GM19043 (cell line): ENCODE results near the gene AQP12B.
"Not testable (repeated sequence)": the region's sequence is repeated elsewhere in the genome, so short reads cannot be mapped to it uniquely, and the experiment has no call there.

Experiments used
- ATAC-seq: cut with Tn5 transposase; IDR thresholded peaks from one replicate; pipeline ENCODE4 v1.9.1; 2021; ENCODE audit warnings: low read depth; ENCODE audit not compliant: unreplicated experiment

AQP12B gene

GRCh38 chr2:240682431-240683224 is at the start of gene AQP12B:
TSS of gene AQP12B (minus strand) at chr2:240682885. CDS start at chr2:240682837, 48 bp downstream.
- not testable (repeated sequence) for ATAC-seq

DNA sequence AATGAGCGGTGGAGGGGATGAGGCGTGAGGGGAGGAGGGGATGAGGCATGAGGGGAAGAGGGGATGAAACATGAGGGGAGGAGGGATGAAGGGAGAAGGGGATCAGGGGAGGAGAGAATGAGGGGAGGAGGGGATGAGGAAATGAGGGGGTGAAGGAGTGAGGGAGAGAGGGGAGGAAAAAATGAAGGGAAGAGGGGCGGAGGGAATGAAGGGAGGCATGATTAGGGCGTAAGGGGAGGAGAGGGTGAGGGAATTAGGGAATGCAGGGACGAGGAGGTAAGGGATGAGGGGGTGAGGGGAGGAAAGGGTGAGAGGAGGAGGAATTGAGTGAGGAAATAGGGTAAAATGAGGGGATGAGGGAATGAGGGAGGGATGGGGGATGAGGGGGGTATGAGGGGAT is 49.5 kb upstream of the AQP12B start:
- ATAC-seq = no peak

- no peak for ATAC-seq
These were observed 48.5 kb upstream of the AQP12B start for GRCh38 chr2:240731178-240731545.

- ATAC-seq = no peak
These were observed 48.0 kb upstream of the AQP12B start for GRCh38 chr2:240730501-240731177.

GRCh38 chr2:240728827-240729226 is 46.1 kb upstream of the AQP12B start:
- ATAC-seq = no peak

DNA sequence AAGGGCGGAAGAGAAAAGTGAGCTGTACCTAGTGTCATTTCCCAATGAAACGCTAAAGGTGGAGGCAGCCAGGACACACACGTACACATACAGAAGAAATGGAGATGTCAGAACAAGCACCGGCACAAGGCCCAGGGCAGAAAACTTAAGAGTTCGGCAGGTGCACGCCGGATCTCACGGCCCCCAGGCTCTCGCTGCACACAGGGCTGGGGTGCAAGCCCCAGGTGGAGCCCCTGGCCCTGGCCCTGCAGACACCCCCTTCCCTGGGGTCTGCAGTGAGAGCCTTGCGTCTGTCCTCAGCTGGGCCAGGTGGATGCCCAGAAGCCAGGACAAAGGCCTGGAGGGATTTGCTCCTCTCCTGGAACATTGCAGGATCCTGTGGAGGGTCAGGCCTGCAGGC is 45.7 kb upstream of the AQP12B start:
- ATAC-seq = no peak

GRCh38 chr2:240727913-240728312 is 45.2 kb upstream of the AQP12B start:
- ATAC-seq = no peak

DNA sequence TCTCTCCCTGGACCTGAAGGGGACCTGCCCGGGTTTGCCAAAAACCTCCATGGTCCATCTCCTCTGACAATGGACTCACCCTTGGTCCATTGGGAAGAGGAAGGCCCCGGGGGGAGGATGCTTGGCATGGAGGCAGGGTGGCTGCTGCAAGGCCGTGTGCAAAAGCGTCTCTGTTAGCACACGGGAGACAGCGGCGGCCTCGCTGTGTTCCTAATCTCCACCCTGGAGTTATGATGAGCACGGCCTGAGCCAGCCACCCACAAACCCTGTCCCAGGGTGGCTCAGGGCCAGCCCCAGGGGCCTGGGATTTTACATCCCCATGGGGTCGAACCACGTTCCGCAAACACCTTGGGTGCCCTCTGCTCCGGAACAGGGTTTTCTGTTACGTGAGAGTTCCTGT is 44.8 kb upstream of the AQP12B start:
- no peak for ATAC-seq

- ATAC-seq = no peak
These were observed 44.2 kb upstream of the AQP12B start for GRCh38 chr2:240726876-240727275.

DNA sequence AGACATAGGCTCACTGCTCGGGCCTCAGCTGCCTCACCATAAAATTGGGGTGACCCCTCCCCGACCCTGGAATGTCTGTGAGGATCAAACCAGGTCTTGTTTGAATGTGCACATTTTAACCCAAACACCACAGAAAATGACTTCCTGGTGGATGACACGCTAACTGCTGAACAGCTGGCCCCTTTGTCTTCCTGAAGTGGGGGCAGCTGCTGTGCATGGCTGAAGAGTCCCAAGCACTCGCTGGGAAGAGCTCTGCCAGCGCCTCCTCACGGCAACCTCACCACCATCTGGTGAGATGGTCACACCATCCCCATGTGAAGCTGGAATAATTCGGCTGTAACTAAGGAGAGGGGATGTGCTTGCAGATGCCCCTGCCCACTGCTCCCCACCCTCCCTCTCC is 43.0 kb upstream of the AQP12B start:
- ATAC-seq = no peak

DNA sequence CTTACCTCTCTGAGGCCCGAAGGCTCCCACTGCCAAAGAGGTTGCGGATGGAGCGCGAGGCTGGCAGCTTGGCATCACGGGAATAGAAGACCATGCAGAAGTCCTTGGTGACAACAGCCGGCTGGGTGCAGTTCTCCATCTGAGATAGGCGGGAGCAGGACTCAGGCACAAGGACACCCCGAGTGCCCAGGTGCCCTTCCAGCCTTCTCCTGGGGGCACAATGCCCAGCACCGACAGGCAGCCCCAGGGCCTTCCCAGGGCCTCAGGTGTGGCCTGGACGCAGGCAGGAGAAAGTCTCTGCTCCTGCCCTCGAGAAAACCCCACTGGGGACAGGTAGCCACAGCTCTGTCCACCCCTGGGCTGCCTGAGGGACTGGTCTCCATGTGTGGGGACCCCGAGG is 42.6 kb upstream of the AQP12B start:
- ATAC-seq = no peak

GRCh38 chr2:240724431-240724830 is 41.7 kb upstream of the AQP12B start:
- no peak for ATAC-seq

- no peak for ATAC-seq
These were observed 41.2 kb upstream of the AQP12B start for GRCh38 chr2:240723851-240724250.

- no peak for ATAC-seq
These were observed 40.4 kb upstream of the AQP12B start for GRCh38 chr2:240722796-240723735.

DNA sequence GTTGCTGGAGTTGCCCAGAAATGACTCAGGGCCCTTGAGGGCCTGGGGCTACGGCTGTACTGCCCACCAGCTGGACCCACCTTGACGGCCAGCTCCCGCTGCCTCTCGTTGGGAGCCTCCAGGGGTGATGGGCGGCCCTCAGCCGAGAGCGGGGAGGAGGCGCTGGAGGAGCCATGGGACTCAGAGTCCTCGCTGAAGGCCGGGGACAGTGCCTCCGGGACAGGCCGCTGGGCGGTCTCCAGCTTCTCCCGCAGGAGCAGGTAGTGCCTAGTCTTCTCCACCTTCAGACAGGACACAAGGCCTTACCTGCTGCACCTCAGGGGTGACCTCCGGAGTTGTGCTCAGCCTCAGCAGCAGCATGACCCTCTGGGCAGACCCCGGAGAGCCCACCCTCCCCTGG is 39.7 kb upstream of the AQP12B start:
- ATAC-seq = no peak

- no peak for ATAC-seq
These were observed 39.0 kb upstream of the AQP12B start for GRCh38 chr2:240721596-240722180.

DNA sequence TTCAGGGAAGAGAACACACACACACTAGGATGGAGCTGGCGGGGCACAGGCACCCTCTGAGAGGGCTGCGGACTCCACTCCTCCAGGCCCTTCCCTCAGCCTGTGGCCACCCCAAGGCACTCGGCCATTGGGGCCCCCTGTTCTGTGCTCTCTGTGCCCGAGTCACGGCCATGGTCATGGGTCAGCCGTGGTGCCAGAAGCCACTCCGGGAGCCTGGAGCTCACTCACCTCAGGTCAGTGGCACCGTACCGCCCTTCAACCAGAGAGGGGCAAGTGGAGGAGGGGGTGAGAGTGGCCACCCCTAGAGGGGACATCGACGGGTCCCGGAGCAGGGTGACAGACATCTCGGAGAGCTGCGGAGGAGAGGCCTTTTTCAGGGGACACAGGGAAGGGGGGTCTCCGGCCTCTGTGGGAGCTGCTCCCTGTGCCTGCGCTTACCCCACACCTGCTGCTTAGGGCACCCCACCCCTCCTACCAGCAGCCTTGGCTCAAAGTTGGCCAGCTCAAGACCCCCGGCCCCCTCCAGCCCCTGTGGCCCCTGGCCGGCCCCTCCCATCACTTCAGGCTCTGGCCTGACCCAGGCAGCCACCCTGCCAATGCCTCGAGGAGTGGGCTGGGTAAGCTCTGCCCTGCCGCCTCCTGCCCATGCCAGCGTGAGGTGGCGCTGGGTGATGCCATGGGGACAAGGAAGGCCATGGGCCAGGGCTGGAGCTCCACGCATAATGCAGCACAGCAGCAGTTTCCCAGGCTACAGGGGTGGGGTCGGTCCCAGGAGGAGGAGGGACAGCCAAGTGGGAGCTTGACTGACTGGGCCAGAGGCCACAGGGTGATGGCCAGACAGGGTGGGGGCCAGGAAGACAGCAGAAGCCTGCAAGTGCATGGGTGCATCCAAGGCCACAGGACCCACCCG is 38.3 kb upstream of the AQP12B start:
- ATAC-seq = no peak

GRCh38 chr2:240719676-240720545 is 37.2 kb upstream of the AQP12B start:
- no peak for ATAC-seq
